Stimulated activated CD8-positive, alpha-beta memory T cell treated with anti-CD3 and anti-CD28 coated beads, Interleukin-7, amount 100 ng/mL, for 24 hours (primary cell): Measurements from ENCODE around the gene MALAT1.

ENCODE experiments used
- DNase-seq: peaks from one replicate; pipeline ENCODE4 v3.0.0-alpha.2; 2020; ENCODE audit warnings: low read depth

The MALAT1 gene

GRCh38 chr11:65479184-65480145 lies 19.4 kb upstream of the MALAT1 start:
- DNase-seq, result no peak

- no peak for DNase-seq
These were observed 16.5 kb upstream of the MALAT1 start for GRCh38 chr11:65482306-65482850.

GRCh38 chr11:65485920-65486219 lies 13.0 kb upstream of the MALAT1 start:
- DNase-seq, result no peak

GRCh38 chr11:65486570-65487466 lies 12.0 kb upstream of the MALAT1 start:
- DNase-seq, result no peak

- DNase-seq, result no peak
These were observed 11.2 kb upstream of the MALAT1 start for GRCh38 chr11:65487467-65488272.

- no peak for DNase-seq
These were observed 10.4 kb upstream of the MALAT1 start for GRCh38 chr11:65488273-65489034.

- no peak for DNase-seq
These were observed 9.7 kb upstream of the MALAT1 start for GRCh38 chr11:65489035-65489705.

GRCh38 chr11:65489706-65490320 lies 9.0 kb upstream of the MALAT1 start:
- no peak for DNase-seq

GRCh38 chr11:65491163-65491465 lies 7.7 kb upstream of the MALAT1 start:
- DNase-seq, result no peak

- DNase-seq, result no peak
These were observed 7.0 kb upstream of the MALAT1 start for GRCh38 chr11:65491614-65492386.

GRCh38 chr11:65492387-65492636 lies 6.5 kb upstream of the MALAT1 start:
- no peak for DNase-seq

- DNase-seq, result no peak
These were observed 6.0 kb upstream of the MALAT1 start for GRCh38 chr11:65492637-65493366.

- DNase-seq, result no peak
These were observed 5.3 kb upstream of the MALAT1 start for GRCh38 chr11:65493367-65494176.

GRCh38 chr11:65496304-65497140 lies 2.3 kb upstream of the MALAT1 start:
- no peak for DNase-seq

- DNase-seq, result peak; percentile 96
These were observed 1.5 kb upstream of the MALAT1 start for GRCh38 chr11:65497141-65498041.

- DNase-seq, result no peak
These were observed 661 bp upstream of the MALAT1 start for GRCh38 chr11:65498042-65498726.
